ENCODE measurements around the gene SOD1.
"Not testable (repeated sequence)": the region's sequence is repeated elsewhere in the genome, so short reads cannot be mapped to it uniquely, and the experiment has no call there.

SOD1 gene

DNA sequence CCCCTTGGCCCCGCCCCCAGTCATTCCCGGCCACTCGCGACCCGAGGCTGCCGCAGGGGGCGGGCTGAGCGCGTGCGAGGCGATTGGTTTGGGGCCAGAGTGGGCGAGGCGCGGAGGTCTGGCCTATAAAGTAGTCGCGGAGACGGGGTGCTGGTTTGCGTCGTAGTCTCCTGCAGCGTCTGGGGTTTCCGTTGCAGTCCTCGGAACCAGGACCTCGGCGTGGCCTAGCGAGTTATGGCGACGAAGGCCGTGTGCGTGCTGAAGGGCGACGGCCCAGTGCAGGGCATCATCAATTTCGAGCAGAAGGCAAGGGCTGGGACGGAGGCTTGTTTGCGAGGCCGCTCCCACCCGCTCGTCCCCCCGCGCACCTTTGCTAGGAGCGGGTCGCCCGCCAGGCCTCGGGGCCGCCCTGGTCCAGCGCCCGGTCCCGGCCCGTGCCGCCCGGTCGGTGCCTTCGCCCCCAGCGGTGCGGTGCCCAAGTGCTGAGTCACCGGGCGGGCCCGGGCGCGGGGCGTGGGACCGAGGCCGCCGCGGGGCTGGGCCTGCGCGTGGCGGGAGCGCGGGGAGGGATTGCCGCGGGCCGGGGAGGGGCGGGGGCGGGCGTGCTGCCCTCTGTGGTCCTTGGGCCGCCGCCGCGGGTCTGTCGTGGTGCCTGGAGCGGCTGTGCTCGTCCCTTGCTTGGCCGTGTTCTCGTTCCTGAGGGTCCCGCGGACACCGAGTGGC is at the start of gene SOD1:
TSS of gene SOD1 (plus strand) at position 158 of the 723 bp plus-strand sequence. CDS start at position 235, 77 bp downstream.
- peak; percentile 91 for DNase-seq

DNA sequence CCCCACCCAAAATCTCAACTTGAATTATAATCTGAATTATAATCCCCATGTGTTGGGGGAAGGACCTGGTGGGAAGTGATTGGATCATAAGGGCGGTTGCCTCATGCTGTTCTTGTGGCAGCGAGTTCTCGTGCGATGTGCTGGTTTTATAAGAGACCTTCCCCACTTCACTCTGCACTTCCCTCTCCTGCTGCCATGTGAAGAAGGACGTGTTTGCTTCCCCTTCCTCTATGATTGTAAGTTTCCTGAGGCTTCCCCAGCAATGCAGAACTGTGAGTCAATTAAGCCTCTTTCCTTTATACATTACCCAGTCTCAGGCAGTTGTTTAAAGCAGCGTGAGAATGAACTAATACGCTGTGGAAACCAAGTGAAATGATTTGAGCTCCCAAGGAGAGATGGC is 48.0 kb upstream of the SOD1 start:
- no peak for DNase-seq

- DNase-seq, result no peak
Measured at GRCh38 chr21:31612894-31613785, 46.4 kb upstream of the SOD1 start.

DNA sequence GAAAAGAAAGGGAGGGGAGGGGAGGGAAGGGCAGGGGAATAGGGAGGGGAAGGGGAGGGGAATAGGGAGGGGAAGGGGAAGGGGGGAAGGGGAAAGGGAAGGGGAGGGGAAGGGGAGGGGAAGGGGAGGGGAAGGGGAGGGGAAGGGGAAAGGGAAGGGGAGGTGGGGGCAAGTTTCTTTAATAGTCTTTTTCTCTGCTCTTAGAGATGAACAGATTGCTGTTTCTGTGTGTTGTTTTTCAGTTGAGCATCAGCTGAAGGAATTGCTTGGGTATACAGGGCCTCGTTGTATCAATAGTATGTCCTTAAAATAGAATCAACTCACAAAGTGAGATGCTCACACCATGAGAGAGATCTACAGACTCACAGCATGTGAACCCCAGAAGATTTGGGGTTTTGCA is 44.8 kb upstream of the SOD1 start:
- no peak for DNase-seq

DNA sequence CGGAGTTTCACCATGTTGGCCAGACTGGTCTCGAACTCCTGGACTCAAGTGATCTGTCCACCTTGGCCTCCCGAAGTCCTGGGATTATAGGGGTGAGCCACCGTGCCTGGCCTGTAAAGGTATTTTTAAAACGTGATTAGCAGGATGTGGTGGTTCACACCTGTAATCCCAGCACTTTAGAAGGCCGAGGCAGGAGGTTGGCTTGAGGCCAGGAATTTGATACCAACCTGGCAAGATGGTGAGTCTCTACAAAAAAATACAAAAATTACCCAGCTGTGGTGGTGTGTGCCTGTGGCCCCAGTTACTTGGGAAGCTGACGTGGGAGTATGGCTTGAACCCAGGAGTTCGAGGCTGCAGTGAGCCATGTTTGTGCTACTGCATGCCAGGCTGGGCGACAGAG is 43.3 kb upstream of the SOD1 start:
- DNase-seq, result no peak

DNA sequence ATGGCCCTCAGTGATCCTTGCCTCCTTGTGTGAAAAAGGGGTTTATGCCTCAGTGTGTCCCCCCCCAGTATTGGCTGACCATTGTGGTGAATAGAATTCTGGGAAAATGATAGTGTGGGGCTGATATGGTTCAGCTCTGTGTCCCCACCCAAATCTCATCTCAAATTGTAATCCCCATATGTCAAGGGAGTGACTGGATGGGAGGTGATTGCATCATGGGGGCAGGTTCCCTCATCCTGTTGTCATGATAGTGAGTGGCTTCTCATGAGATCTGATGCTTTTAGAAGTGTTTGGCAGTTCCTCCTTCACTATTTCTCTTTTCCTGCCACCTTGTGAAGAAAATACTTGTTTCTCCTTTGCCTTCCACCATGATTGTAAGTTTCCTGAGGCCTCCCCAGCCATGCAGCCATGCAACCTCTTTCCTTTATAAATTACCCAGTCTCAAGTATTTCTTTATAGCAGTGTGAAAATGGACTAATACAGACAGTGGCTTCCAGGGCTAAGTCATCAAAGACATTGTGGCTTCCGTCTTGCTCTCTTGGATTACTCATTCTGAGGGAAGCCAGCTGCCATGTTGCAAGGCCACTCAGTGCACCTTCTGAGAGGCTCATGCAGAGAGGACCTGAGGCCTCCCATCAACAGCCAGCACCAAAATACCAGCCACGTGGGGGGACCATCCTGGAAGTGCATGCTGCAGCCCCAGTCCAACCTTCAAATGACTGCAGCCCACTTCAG is 40.6 kb upstream of the SOD1 start:
- no peak for DNase-seq

- DNase-seq, result no peak
Measured at GRCh38 chr21:31622397-31622796, 37.1 kb upstream of the SOD1 start.

DNA sequence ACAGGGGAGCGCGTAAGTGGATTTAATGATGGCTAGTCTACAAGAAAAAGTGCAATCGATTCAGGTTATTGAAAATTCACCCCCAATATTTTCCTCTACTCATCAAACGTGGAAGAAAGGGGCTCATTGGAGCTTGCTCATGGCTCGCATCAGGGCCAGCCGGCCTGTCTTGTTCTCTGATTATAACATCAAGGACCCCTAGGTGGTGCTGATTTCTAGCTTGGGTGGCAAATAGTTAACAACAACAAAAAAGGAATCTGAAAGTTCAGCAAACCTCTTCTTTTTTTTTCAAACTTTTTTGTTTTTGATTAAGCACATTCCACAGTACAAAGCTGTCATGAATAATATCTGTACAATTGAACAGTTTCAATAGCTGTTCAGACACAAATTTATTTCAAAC is 35.8 kb upstream of the SOD1 start:
- DNase-seq, result no peak

- no peak for DNase-seq
Measured at GRCh38 chr21:31624181-31624580, 35.3 kb upstream of the SOD1 start.

- DNase-seq, result no peak
Measured at GRCh38 chr21:31624961-31625491, 34.5 kb upstream of the SOD1 start.

DNA sequence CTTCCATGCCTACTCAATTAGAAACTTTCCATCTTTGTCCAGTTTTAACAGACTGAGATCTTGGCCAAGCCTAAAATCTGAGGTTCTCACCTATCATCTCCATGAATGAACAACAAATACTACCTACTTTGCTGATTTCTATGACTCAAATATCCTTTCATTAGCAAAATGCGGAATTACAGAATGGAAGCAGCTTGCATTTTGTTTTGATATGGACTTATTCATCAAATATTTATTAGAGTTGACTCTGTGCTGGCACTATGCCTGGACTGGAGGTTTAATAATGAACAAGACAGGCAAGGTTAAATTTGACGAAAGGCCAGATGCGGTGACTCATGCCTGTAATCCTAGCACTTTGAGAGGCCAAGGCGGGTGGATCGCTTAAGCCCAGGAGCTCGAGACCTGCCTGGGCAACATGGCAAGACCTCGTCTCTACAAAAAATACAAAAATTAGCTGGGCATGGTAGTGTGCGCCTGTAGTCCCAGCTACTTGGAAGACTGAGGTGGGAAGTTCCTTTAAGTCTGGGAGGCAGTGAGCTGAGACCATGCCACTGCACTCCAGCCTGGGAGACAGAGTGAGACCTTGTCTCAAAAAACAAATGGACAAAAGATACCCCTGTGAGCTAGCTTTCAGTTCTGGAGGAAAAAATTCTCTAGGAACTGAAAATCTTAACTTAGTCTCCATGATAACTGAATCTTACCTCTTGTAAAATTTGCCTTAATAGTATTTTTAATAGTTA is 29.4 kb upstream of the SOD1 start:
- DNase-seq, result peak; percentile 92

GRCh38 chr21:31631881-31632280 is 27.6 kb upstream of the SOD1 start:
- DNase-seq, result not testable (repeated sequence)

GRCh38 chr21:31634993-31635392 is 24.5 kb upstream of the SOD1 start:
- no peak for DNase-seq

- no peak for DNase-seq
Measured at GRCh38 chr21:31636874-31637273, 22.6 kb upstream of the SOD1 start.

DNA sequence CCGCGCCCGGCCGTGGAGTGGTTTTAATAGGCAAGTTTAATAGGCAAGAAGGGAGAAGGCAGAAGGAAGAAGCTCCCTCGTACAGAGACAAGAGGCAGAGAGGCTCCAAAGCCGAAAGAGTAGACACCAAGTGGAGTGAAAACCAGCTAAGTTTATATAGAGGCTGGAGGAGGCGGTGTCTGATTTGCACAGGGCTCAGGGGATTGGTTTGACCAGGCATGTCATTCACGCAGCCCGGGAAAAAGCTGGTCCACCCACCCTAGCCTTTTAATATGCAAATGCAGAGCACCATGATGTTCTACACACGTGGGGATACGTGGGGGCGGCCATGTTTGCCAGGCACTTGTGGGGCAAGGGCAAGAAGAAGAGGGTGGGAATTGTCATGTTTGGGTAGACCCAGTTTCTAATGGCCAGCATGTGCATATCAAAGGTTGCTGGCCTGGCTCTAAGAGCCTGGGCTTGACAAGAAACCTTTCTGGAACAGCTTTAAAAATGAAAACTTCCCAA is 18.0 kb upstream of the SOD1 start:
- DNase-seq, result no peak

GRCh38 chr21:31644643-31645042 is 14.8 kb upstream of the SOD1 start:
- no peak for DNase-seq

DNA sequence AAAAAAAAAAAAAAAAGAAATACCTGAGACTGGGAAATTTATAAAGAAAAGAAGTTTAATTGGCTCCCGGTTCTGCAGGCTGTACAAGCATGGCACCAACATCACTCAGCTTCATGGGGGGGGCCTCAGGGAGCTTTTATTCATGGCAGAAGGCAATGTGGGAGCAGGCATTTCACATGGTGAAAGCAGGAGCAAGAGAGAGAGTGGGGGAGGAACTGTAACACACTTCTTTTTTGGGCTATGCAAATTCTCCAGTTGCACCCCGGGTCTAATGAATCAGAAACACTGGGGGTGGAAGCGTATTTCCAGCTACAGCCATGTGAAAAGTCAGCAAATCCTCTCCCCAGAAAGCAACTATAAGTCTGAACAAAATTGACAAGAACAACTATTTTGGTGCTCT is 11.8 kb upstream of the SOD1 start:
- no peak for DNase-seq

DNA sequence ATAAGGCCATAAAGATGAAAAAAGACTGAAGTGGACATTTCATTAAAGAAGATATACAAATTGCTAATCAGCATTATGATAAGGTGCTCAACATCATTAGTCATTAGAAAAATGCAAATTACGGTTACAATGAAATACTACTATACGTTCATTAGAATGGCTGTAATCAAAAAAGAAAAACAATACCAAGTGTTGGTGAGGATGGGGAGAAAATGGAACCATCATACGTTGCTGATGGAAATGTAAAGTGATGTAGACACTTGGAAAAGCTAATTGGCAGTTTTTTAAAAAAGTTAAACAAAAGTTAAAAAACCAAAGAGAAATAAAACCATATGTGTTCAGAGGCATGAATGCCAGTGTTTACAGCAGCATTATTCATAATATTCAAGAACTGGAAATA is 8.6 kb upstream of the SOD1 start:
- DNase-seq, result no peak

DNA sequence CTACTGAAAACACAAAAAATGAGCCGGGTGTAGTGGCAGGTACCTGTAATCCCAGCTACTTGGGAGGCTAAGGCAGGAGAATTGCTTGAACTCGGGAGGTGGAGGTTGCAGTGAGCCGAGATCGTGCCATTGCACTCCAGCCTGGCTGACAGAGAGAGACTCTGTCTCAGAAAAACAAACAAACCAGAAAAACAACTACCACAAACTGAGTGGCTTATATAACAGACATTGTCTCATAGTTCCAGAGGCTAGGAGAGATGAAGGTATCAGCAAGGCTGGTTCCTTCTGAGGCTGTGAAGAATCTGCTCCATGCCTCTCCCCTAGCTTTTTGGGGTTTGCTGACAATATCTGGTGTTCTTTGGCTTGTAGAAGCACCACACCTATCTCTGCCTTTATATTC is 8.0 kb upstream of the SOD1 start:
- not testable (repeated sequence) for DNase-seq

DNA sequence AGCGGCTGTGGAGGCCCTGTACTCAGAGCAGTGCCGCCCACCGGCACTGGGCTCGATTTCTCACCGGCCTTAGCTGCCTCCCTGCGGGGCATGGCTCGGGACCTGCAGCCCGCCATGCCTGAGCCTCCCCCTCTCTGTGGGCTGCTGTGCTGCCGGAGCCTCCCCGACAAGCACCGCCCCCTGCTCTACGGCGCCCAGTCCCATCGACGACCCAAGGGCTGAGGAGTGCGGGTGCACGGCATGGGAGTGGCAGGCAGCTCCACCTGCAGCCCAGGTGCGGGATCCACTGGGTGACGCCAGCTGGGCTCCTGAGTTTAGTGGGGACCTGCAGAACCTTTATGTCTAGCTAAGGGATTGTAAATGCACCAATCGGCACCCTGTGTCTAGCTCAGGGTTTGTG is 5.2 kb upstream of the SOD1 start:
- DNase-seq, result no peak

DNA sequence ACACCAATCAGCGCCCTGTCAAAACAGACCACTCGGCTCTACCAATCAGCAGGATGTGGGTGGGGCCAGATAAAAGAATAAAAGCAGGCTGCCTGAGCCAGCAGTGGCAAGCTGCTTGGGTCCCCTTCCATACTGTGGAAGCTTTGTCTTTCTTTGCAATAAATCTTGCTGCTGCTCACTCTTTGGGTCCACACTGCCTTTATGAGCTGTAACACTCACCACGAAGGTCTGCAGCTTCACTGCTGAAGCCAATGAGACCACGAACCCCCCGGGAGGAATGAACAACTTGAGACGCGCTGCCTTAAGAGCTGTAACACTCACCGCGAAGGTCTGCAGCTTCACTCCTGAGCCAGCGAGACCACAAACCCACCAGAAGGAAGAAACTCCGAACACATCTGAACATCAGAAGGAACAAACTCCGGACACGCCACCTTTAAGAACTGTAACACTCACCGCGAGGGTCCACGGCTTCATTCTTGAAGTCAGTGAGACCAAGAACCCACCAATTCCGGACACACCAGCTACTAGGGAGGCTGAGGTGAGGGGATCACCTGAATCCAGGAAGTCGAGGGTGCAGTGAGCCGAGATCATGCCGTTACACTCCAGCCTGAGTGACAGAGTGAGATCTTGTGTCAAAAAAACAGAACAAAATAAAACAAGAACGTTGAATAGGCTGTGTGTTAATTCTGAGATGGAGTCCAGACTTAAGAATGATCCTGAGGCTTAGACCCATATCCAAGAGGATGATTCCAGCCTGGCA is 4.5 kb upstream of the SOD1 start:
- DNase-seq, result not testable (repeated sequence)
